HepG2 (cell line): Measurements from ENCODE around the gene ADAMTS17. TPM values are rescaled to one million over a fixed set of nuclear protein-coding genes. Genes with fewer than 3 reads are reported as not detected.

Experiments
- EP300 ChIP-seq, 3 experiments: sonication (generic) in 1 of 3; formaldehyde crosslinking in 1 of 3; IDR thresholded peaks; 2 replicates each; pipeline versions ENCODE4 v1.5.1 to v1.6.1; 2011 to 2020; ENCODE audit warnings: low read depth in 2 of 3, low read length in 2 of 3, borderline replicate concordance in 1 of 3, improper control_type of control experiment in 1 of 3, mild to moderate bottlenecking in 1 of 3, missing genetic modification reagents in 1 of 3, moderate library complexity in 1 of 3
- PITX1 ChIP-seq: sonication (generic); formaldehyde crosslinking; IDR thresholded peaks from 2 replicates; pipeline ENCODE4 v1.5.1; 2020; ENCODE audit warnings: mild to moderate bottlenecking, missing genetic modification reagents
- RXRB ChIP-seq: IDR thresholded peaks from 2 replicates; pipeline ENCODE4 v1.6.1; 2016; ENCODE audit warnings: borderline replicate concordance, missing genetic modification reagents, missing compliant biosample characterization
- ZBTB21 ChIP-seq: sonication (generic); formaldehyde crosslinking; IDR thresholded peaks from 2 replicates; pipeline ENCODE4 v1.4.0; 2020; ENCODE audit warnings: missing genetic modification reagents
- ZNF383 ChIP-seq: sonication (generic); formaldehyde crosslinking; IDR thresholded peaks from 2 replicates; pipeline ENCODE4 v1.4.0; 2020; ENCODE audit warnings: missing genetic modification reagents, mild to moderate bottlenecking, borderline replicate concordance
- ZNF737 ChIP-seq: sonication (generic); formaldehyde crosslinking; IDR thresholded peaks from 2 replicates; pipeline ENCODE4 v1.5.0; 2020; ENCODE audit warnings: missing genetic modification reagents, mild to moderate bottlenecking, borderline replicate concordance
- polyA plus RNA-seq, 8 experiments: library from polyadenylated mRNA; depleted of rRNA in 3 of 8; stranded (reverse) in 7 of 8; unstranded in 1 of 8; fragments of >200 nt; fragmentation: Illumina TruSeq in 4 of 8; extraction: Trizol in 4 of 8; gene quantifications; 2 replicates each; pipeline versions ENCODE4 v1.2.1 to v1.2.3, GENCODE V29; 2011 to 2016; ENCODE audit warnings: low read depth in 4 of 8, missing spikeins in 1 of 8, mixed read lengths in 1 of 8; ENCODE audit not compliant: insufficient read depth in 1 of 8
- total RNA-seq, 5 experiments: library from RNA; depleted of rRNA; stranded (reverse); fragments of >200 nt; fragmentation: Illumina TruSeq; extraction: Trizol; gene quantifications; 2 replicates each; pipeline ENCODE4 v1.2.3, GENCODE V29; 2016; ENCODE audit warnings: low read depth in 1 of 5
- TF ChIP-seq, protein P1 (sequence below): sonication (generic); formaldehyde crosslinking; IDR thresholded peaks from 2 replicates; pipeline ENCODE4 v1.8.1; 2022; ENCODE audit warnings: mild to moderate bottlenecking, missing genetic modification reagents
- TF ChIP-seq, protein P2 (sequence below): sonication (generic); formaldehyde crosslinking; IDR thresholded peaks from 2 replicates; pipeline ENCODE4 v1.4.0; 2020; ENCODE audit warnings: missing genetic modification reagents
- TF ChIP-seq, protein P3 (sequence below): sonication (generic); formaldehyde crosslinking; IDR thresholded peaks from 2 replicates; pipeline ENCODE4 v1.4.0; 2020; ENCODE audit warnings: mild to moderate bottlenecking, missing genetic modification reagents
- TF ChIP-seq, protein P4 (sequence below): sonication (generic); formaldehyde crosslinking; IDR thresholded peaks from 2 replicates; pipeline ENCODE4 v1.4.0; 2020; ENCODE audit warnings: missing genetic modification reagents
- TF ChIP-seq, protein P5 (sequence below): sonication (generic); formaldehyde crosslinking; IDR thresholded peaks from 2 replicates; pipeline ENCODE4 v1.5.0; 2020; ENCODE audit warnings: missing genetic modification reagents
- TF ChIP-seq, protein P6 (sequence below): sonication (generic); formaldehyde crosslinking; IDR thresholded peaks from 2 replicates; pipeline ENCODE4 v1.4.0; 2020; ENCODE audit warnings: missing genetic modification reagents, mild to moderate bottlenecking, borderline replicate concordance

ADAMTS17 gene
- total and polyA plus RNA-seq, 2 of the 13 experiments (the other 11 are each of a cell fraction or from before 2014, with no cell fraction given) = 0.02 to 0.04 TPM

DNA sequence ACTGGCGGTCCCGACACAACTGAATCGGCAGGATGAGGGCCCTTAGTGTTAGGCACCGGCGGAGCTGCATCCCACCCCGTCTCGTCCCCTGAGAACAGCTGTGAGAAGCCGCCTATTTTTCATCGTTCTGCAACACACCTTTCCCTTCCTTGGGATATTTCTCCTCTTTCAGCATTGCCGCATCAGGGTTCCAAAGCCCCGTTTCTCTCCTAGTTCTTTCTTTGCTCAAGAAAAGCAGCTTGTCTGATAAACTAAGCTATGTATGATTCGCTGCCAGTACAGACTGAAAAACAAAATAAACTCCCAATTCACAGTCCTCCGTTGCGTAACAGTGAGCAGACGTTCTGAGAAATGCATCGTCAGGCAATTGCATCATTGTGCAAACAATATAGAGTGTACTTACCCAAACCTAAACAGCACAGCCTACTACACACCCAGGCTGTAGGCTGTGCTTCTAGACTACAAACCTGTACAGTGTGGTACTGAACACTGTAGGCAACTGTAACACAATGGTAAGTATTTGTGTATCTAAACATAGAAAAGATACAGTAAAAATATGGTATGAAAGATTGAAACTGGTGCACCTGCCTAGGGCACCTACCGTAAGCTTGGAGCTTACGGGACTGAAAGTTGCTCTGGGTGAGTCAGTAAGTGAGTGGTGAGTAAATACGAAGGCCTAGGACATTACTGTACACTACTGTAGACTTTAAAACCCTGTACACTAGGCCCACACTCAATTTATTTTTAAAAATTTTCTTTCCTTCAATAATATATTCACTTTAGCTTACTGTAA, 8.9 kb upstream of the ADAMTS17 start (continued):
- TF ChIP-seq, protein P1, sequence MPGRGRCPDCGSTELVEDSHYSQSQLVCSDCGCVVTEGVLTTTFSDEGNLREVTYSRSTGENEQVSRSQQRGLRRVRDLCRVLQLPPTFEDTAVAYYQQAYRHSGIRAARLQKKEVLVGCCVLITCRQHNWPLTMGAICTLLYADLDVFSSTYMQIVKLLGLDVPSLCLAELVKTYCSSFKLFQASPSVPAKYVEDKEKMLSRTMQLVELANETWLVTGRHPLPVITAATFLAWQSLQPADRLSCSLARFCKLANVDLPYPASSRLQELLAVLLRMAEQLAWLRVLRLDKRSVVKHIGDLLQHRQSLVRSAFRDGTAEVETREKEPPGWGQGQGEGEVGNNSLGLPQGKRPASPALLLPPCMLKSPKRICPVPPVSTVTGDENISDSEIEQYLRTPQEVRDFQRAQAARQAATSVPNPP (CRISPR knock-in tag) = no peak
- peak; percentile 56 to 68; a peak in 1 of 4 replicates for TF ChIP-seq EP300 (IDR thresholded peaks at IDR 0.05; ENCODE audit: low read depth in 2 of 2, low read length in 2 of 2)
- peak; percentile 56; the same call in 1 of the 2 replicates for TF ChIP-seq EP300 (CRISPR knock-in tag; IDR thresholded peaks at IDR 0.05; ENCODE audit: borderline replicate concordance)
- peak; percentile 34; the same call in 1 of the 2 replicates for TF ChIP-seq RXRB
- TF ChIP-seq, protein P2, sequence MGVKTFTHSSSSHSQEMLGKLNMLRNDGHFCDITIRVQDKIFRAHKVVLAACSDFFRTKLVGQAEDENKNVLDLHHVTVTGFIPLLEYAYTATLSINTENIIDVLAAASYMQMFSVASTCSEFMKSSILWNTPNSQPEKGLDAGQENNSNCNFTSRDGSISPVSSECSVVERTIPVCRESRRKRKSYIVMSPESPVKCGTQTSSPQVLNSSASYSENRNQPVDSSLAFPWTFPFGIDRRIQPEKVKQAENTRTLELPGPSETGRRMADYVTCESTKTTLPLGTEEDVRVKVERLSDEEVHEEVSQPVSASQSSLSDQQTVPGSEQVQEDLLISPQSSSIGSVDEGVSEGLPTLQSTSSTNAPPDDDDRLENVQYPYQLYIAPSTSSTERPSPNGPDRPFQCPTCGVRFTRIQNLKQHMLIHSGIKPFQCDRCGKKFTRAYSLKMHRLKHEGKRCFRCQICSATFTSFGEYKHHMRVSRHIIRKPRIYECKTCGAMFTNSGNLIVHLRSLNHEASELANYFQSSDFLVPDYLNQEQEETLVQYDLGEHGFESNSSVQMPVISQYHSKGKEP (CRISPR knock-in tag) = no peak
- TF ChIP-seq, protein P3, sequence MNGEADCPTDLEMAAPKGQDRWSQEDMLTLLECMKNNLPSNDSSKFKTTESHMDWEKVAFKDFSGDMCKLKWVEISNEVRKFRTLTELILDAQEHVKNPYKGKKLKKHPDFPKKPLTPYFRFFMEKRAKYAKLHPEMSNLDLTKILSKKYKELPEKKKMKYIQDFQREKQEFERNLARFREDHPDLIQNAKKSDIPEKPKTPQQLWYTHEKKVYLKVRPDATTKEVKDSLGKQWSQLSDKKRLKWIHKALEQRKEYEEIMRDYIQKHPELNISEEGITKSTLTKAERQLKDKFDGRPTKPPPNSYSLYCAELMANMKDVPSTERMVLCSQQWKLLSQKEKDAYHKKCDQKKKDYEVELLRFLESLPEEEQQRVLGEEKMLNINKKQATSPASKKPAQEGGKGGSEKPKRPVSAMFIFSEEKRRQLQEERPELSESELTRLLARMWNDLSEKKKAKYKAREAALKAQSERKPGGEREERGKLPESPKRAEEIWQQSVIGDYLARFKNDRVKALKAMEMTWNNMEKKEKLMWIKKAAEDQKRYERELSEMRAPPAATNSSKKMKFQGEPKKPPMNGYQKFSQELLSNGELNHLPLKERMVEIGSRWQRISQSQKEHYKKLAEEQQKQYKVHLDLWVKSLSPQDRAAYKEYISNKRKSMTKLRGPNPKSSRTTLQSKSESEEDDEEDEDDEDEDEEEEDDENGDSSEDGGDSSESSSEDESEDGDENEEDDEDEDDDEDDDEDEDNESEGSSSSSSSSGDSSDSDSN (CRISPR knock-in tag) = no peak
- TF ChIP-seq, protein P4, sequence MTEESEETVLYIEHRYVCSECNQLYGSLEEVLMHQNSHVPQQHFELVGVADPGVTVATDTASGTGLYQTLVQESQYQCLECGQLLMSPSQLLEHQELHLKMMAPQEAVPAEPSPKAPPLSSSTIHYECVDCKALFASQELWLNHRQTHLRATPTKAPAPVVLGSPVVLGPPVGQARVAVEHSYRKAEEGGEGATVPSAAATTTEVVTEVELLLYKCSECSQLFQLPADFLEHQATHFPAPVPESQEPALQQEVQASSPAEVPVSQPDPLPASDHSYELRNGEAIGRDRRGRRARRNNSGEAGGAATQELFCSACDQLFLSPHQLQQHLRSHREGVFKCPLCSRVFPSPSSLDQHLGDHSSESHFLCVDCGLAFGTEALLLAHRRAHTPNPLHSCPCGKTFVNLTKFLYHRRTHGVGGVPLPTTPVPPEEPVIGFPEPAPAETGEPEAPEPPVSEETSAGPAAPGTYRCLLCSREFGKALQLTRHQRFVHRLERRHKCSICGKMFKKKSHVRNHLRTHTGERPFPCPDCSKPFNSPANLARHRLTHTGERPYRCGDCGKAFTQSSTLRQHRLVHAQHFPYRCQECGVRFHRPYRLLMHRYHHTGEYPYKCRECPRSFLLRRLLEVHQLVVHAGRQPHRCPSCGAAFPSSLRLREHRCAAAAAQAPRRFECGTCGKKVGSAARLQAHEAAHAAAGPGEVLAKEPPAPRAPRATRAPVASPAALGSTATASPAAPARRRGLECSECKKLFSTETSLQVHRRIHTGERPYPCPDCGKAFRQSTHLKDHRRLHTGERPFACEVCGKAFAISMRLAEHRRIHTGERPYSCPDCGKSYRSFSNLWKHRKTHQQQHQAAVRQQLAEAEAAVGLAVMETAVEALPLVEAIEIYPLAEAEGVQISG (CRISPR knock-in tag) = peak; percentile 17; the same call in 1 of the 2 replicates
- TF ChIP-seq, protein P5, sequence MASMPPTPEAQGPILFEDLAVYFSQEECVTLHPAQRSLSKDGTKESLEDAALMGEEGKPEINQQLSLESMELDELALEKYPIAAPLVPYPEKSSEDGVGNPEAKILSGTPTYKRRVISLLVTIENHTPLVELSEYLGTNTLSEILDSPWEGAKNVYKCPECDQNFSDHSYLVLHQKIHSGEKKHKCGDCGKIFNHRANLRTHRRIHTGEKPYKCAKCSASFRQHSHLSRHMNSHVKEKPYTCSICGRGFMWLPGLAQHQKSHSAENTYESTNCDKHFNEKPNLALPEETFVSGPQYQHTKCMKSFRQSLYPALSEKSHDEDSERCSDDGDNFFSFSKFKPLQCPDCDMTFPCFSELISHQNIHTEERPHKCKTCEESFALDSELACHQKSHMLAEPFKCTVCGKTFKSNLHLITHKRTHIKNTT = no peak
- TF ChIP-seq ZNF383 (CRISPR knock-in tag) = no peak
- no peak; the same call in 1 of the 2 replicates for TF ChIP-seq ZBTB21
- TF ChIP-seq, protein P6, sequence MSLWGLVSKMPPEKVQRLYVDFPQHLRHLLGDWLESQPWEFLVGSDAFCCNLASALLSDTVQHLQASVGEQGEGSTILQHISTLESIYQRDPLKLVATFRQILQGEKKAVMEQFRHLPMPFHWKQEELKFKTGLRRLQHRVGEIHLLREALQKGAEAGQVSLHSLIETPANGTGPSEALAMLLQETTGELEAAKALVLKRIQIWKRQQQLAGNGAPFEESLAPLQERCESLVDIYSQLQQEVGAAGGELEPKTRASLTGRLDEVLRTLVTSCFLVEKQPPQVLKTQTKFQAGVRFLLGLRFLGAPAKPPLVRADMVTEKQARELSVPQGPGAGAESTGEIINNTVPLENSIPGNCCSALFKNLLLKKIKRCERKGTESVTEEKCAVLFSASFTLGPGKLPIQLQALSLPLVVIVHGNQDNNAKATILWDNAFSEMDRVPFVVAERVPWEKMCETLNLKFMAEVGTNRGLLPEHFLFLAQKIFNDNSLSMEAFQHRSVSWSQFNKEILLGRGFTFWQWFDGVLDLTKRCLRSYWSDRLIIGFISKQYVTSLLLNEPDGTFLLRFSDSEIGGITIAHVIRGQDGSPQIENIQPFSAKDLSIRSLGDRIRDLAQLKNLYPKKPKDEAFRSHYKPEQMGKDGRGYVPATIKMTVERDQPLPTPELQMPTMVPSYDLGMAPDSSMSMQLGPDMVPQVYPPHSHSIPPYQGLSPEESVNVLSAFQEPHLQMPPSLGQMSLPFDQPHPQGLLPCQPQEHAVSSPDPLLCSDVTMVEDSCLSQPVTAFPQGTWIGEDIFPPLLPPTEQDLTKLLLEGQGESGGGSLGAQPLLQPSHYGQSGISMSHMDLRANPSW (CRISPR knock-in tag) = no peak
- no peak for TF ChIP-seq ZNF737
- 0 out of 2 replicates have a peak, but pooled peaks have one; percentile 8 for TF ChIP-seq PITX1 (CRISPR knock-in tag)
